WTC11 (cell line): ENCODE measurements around the gene GPC6. TPM values are rescaled to one million over a fixed set of nuclear protein-coding genes. Genes with fewer than 3 reads are reported as not detected.

Source experiments
- ATAC-seq: fragments of 200-7000 bp; cut with Tn5 transposase; 2 replicates; pipeline ENCODE4 v1.10.0; 2021; ENCODE audit warnings: mild to moderate bottlenecking, moderate library complexity
- CTCF ChIA-PET: fragments of 300-600 bp; sonication (Branson Sonifier 250); formaldehyde crosslinking; loops from one replicate; lab custom pipeline; 2021; ENCODE audit warnings: antibody characterized with exemption; lab: Charles Lee
- POLR2A ChIA-PET: fragments of 350-600 bp; sonication (Branson Sonifier 250); formaldehyde crosslinking; loops from one replicate; lab custom pipeline; 2021; ENCODE audit warnings: antibody characterized with exemption; lab: Charles Lee
- DNase-seq: peaks from one replicate; pipeline ENCODE4 v3.0.0; 2021; ENCODE audit warnings: low spot score
- H3K27ac Mint-ChIP-seq: 2 replicates; pipeline ENCODE4 v1.8.0; 2021; ENCODE audit warnings: mixed read lengths
- H3K27me3 Mint-ChIP-seq: 2 replicates; pipeline ENCODE4 v1.8.0; 2021; ENCODE audit warnings: low read depth, mild to moderate bottlenecking, moderate library complexity, mixed read lengths
- H3K36me3 Mint-ChIP-seq: 2 replicates; pipeline ENCODE4 v1.8.0; 2021; ENCODE audit warnings: mixed read lengths
- H3K4me1 Mint-ChIP-seq: 2 replicates; pipeline ENCODE4 v1.8.0; 2022; ENCODE audit warnings: mixed read lengths
- H3K4me3 Mint-ChIP-seq: 2 replicates; pipeline ENCODE4 v1.8.0; 2021; ENCODE audit warnings: mild to moderate bottlenecking, moderate library complexity, mixed read lengths
- H3K9me3 Mint-ChIP-seq: 2 replicates; pipeline ENCODE4 v1.8.0; 2021; ENCODE audit warnings: mixed read lengths
- ARID4B ChIP-seq: sonication (generic); formaldehyde crosslinking; IDR thresholded peaks from 2 replicates; pipeline ENCODE4 v1.8.0; 2023; ENCODE audit warnings: missing genetic modification reagents, mild to moderate bottlenecking, borderline replicate concordance
- E2F1 ChIP-seq: sonication (generic); formaldehyde crosslinking; IDR thresholded peaks from 2 replicates; pipeline ENCODE4 v1.8.0; 2022; ENCODE audit warnings: mild to moderate bottlenecking, missing genetic modification reagents
- ESRRA ChIP-seq: sonication (generic); formaldehyde crosslinking; IDR thresholded peaks from 2 replicates; pipeline ENCODE4 v1.8.1; 2022; ENCODE audit warnings: mild to moderate bottlenecking, missing genetic modification reagents, borderline replicate concordance
- FOXP1 ChIP-seq: sonication (generic); formaldehyde crosslinking; IDR thresholded peaks from 2 replicates; pipeline ENCODE4 v1.8.0; 2022; ENCODE audit warnings: missing genetic modification reagents, mild to moderate bottlenecking, moderate library complexity, borderline replicate concordance
- GABPB1 ChIP-seq: sonication (generic); formaldehyde crosslinking; IDR thresholded peaks from 2 replicates; pipeline ENCODE4 v1.8.1; 2023; ENCODE audit warnings: mild to moderate bottlenecking, missing genetic modification reagents
- JUN ChIP-seq: sonication (generic); formaldehyde crosslinking; IDR thresholded peaks from 2 replicates; pipeline ENCODE4 v1.8.0; 2023; ENCODE audit warnings: mild to moderate bottlenecking, missing genetic modification reagents
- NR2C2 ChIP-seq: sonication (generic); formaldehyde crosslinking; IDR thresholded peaks from 2 replicates; pipeline ENCODE4 v1.8.0; 2022; ENCODE audit warnings: mild to moderate bottlenecking, missing genetic modification reagents
- RORB ChIP-seq: fragments of 250-450 bp; sonication (Bioruptor Pico); IDR thresholded peaks from 2 replicates; pipeline ENCODE4 v1.9.0; 2021; ENCODE audit warnings: mild to moderate bottlenecking
- SMAD3 ChIP-seq: sonication (generic); formaldehyde crosslinking; IDR thresholded peaks from 2 replicates; pipeline ENCODE4 v1.8.0; 2022; ENCODE audit warnings: missing genetic modification reagents, mild to moderate bottlenecking, borderline replicate concordance
- TP53 ChIP-seq: sonication (generic); formaldehyde crosslinking; IDR thresholded peaks from 2 replicates; pipeline ENCODE4 v1.8.1; 2023; ENCODE audit warnings: mild to moderate bottlenecking, missing genetic modification reagents
- ZNF219 ChIP-seq: sonication (generic); formaldehyde crosslinking; IDR thresholded peaks from 2 replicates; pipeline ENCODE4 v1.8.0; 2023; ENCODE audit warnings: missing genetic modification reagents, mild to moderate bottlenecking, borderline replicate concordance
- ZNF317 ChIP-seq: sonication (generic); formaldehyde crosslinking; IDR thresholded peaks from 2 replicates; pipeline ENCODE4 v1.8.1; 2023; ENCODE audit warnings: low read depth, mild to moderate bottlenecking, moderate library complexity, missing genetic modification reagents, borderline replicate concordance
- ZNF671 ChIP-seq: fragments of 250-450 bp; sonication (Bioruptor Pico); IDR thresholded peaks from 2 replicates; pipeline ENCODE4 v1.8.0; 2021; ENCODE audit warnings: mild to moderate bottlenecking
- total RNA-seq: library from RNA; stranded (reverse); gene quantifications from 3 replicates; pipeline ENCODE4 v1.2.3, GENCODE V29; 2021
- TF ChIP-seq, protein P1 (sequence below): sonication (generic); formaldehyde crosslinking; IDR thresholded peaks from 2 replicates; pipeline ENCODE4 v1.8.1; 2023; ENCODE audit warnings: mild to moderate bottlenecking, missing genetic modification reagents, moderate library complexity
- TF ChIP-seq, protein P2 (sequence below): fragments of 250-450 bp; sonication (Bioruptor Pico); IDR thresholded peaks from 2 replicates; pipeline ENCODE4 v1.9.0; 2021; ENCODE audit warnings: mild to moderate bottlenecking
- TF ChIP-seq, protein P3 (sequence below): sonication (generic); formaldehyde crosslinking; IDR thresholded peaks from 2 replicates; pipeline ENCODE4 v1.8.1; 2022; ENCODE audit warnings: missing genetic modification reagents, borderline replicate concordance
- TF ChIP-seq, protein P4 (sequence below): sonication (generic); formaldehyde crosslinking; IDR thresholded peaks from 2 replicates; pipeline ENCODE4 v1.8.0; 2022; ENCODE audit warnings: mild to moderate bottlenecking, missing genetic modification reagents

Gene GPC6
- total RNA-seq, 1 experiment from 2014 or later, result 19.5 TPM

- TF ChIP-seq ARID4B (CRISPR knock-in tag), result no peak
Measured at GRCh38 chr13:94269557-94269956, 1043.0 kb downstream of the GPC6 start (continued).

GRCh38 chr13:94270556-94270955 lies 1043.9 kb downstream of the GPC6 start:
- no peak overlapping the region for H3K27ac Mint-ChIP-seq
- H3K27me3 Mint-ChIP-seq, result no peaks in the 10 kb centered on the region; the same call in 1 of the 2 replicates
- TF ChIP-seq, protein P1, sequence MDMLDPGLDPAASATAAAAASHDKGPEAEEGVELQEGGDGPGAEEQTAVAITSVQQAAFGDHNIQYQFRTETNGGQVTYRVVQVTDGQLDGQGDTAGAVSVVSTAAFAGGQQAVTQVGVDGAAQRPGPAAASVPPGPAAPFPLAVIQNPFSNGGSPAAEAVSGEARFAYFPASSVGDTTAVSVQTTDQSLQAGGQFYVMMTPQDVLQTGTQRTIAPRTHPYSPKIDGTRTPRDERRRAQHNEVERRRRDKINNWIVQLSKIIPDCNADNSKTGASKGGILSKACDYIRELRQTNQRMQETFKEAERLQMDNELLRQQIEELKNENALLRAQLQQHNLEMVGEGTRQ, result no peak
- H3K4me3 Mint-ChIP-seq, result no peak overlapping the region
- POLR2A ChIA-PET, result no interaction called here
- DNase-seq (no peak), ATAC-seq (no peak)
- H3K9me3 Mint-ChIP-seq, result peaks cover 8% of the 10 kb centered on the region; the same call in 1 of the 2 replicates
- peaks cover 2% of the 10 kb centered on the region; the same call in 1 of the 2 replicates for H3K4me1 Mint-ChIP-seq
- no peaks in the 10 kb centered on the region for H3K36me3 Mint-ChIP-seq
- CTCF ChIA-PET, result interaction anchor here (0.6 kb wide), 1 partner anchor 91 kb away, joined by 3 read pairs; no protein-coding TSS in a partner anchor

DNA sequence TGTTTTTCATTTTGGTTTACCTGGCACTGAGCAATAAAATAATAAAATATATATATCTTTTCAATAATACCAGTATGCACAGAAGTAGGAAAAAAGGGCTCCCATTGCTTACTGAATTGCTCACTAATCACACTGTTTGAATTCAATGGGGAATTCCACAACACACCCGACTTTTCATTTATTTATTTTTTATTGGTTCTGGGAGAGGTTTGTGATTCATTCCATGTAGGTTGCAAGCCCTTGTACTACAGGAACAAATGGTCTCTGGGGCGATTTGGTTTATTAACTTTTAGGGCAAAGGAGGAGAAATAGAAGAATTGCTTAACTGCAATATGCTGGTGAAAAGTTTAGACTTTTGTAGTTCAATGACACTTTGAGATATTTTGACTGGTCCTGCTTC lies 1045.4 kb downstream of the GPC6 start:
- CTCF ChIA-PET, result interaction anchor here (0.6 kb wide), 1 partner anchor 271 kb away, joined by 3 read pairs; no protein-coding TSS in a partner anchor
- H3K27ac Mint-ChIP-seq, result no peak overlapping the region
- no peak for ATAC-seq
- TF ChIP-seq ZNF671 (CRISPR knock-in tag), result no peak
- TF ChIP-seq, all 79 proteins: peak for 0
- no peaks in the 10 kb centered on the region for H3K36me3 Mint-ChIP-seq
- H3K4me1 Mint-ChIP-seq, result peaks cover 2% of the 10 kb centered on the region; the same call in 1 of the 2 replicates
- peaks cover 17% of the 10 kb centered on the region for H3K9me3 Mint-ChIP-seq
- POLR2A ChIA-PET, result no interaction called here
- no peak overlapping the region for H3K4me3 Mint-ChIP-seq
- no peaks in the 10 kb centered on the region; the same call in 1 of the 2 replicates for H3K27me3 Mint-ChIP-seq
- DNase-seq, result no peak

DNA sequence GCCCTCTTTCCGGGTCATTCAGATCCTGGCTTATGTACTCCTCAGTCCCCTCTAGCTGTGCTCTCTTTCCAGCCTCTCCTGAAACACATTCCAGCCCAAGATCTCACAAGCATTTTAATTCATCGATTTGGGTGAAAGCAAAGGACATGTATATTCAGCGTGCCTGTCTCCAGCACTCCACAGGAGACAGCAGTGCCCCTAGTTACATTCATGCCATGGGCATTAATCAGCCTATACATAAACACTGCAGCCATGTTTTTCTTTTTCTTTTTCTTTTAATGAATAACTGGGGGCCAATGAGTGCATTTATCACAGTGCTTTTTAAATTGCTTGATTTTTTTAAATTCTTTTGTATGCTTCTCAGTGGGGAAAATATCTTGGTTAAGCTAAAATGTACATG lies 1053.7 kb downstream of the GPC6 start:
- Mint-ChIP-seq H3K36me3 (no peaks in the 10 kb centered on the region), H3K9me3 (peaks cover 21% of the 10 kb centered on the region), H3K27me3 (no peaks in the 10 kb centered on the region; the same call in 1 of the 2 replicates), H3K4me3 (no peak overlapping the region), H3K4me1 (no peaks in the 10 kb centered on the region), H3K27ac (no peak overlapping the region)
- ChIA-PET POLR2A (no interaction called here), CTCF (no interaction called here)
- ATAC-seq, result no peak
- TF ChIP-seq, protein P2, sequence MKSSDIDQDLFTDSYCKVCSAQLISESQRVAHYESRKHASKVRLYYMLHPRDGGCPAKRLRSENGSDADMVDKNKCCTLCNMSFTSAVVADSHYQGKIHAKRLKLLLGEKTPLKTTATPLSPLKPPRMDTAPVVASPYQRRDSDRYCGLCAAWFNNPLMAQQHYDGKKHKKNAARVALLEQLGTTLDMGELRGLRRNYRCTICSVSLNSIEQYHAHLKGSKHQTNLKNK (CRISPR knock-in tag), result no peak
- TF ChIP-seq NR2C2 (no peak), E2F1 (no peak), ZNF671 (CRISPR knock-in tag) (no peak), SMAD3 (CRISPR knock-in tag) (no peak), ZNF219 (no peak), ZNF317 (CRISPR knock-in tag) (no peak), RORB (CRISPR knock-in tag) (no peak), FOXP1 (CRISPR knock-in tag) (no peak), JUN (CRISPR knock-in tag) (no peak), GABPB1 (CRISPR knock-in tag) (no peak), ESRRA (CRISPR knock-in tag) (no peak), TP53 (no peak)
- TF ChIP-seq, protein P3, sequence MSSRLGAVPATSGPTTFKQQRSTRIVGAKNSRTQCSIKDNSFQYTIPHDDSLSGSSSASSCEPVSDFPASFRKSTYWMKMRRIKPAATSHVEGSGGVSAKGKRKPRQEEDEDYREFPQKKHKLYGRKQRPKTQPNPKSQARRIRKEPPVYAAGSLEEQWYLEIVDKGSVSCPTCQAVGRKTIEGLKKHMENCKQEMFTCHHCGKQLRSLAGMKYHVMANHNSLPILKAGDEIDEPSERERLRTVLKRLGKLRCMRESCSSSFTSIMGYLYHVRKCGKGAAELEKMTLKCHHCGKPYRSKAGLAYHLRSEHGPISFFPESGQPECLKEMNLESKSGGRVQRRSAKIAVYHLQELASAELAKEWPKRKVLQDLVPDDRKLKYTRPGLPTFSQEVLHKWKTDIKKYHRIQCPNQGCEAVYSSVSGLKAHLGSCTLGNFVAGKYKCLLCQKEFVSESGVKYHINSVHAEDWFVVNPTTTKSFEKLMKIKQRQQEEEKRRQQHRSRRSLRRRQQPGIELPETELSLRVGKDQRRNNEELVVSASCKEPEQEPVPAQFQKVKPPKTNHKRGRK (CRISPR knock-in tag), result no peak
- TF ChIP-seq, protein P4, sequence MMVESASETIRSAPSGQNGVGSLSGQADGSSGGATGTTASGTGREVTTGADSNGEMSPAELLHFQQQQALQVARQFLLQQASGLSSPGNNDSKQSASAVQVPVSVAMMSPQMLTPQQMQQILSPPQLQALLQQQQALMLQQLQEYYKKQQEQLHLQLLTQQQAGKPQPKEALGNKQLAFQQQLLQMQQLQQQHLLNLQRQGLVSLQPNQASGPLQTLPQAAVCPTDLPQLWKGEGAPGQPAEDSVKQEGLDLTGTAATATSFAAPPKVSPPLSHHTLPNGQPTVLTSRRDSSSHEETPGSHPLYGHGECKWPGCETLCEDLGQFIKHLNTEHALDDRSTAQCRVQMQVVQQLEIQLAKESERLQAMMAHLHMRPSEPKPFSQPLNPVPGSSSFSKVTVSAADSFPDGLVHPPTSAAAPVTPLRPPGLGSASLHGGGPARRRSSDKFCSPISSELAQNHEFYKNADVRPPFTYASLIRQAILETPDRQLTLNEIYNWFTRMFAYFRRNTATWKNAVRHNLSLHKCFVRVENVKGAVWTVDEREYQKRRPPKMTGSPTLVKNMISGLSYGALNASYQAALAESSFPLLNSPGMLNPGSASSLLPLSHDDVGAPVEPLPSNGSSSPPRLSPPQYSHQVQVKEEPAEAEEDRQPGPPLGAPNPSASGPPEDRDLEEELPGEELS, result no peak
- no peak for DNase-seq
